ENCODE data around the gene MCTP1.

MCTP1 gene

DNA sequence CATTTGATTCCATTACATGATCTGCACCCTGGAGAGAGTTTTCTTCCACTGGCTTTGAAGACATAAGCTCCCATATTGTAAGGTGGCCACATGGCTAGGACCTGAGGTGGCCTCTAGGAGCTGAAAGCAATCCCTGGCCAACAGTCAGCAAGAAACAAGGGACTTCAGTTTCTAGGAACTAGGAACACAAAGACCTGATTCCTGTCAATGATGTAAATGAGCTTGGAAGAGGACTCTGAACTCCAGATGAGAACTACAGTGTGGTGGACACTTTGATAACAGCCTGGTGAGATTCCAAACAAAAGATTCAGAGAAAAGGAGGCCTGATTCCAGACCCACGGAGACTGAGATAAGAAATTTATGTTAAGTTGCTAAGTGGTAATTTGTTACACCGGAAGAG lies 129.0 kb downstream of the MCTP1 start:
- H3K27ac ChIP-seq, result no peak overlapping the region
- H2AFZ ChIP-seq, result no peak overlapping the region

DNA sequence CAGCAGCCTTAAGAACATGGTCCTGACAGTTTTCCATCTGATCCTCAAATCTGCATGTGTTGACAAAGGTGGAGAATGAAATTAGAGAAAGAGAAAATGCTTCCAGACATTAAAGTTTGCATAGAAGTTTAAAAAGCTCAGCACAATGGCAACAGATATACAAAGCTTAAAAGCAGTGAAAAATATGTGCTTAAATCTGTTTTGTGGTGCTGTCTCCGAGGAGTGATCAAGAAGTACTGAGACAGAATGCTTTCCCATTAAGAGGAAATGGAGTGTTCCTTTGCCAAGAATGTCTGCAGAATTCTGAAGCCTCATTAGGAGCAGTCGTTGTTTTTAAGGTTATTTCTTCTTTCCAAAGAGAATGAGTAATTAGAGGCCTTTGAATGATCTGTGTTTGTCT lies 131.4 kb downstream of the MCTP1 start:
- H3K27me3 ChIP-seq (ENCODE audit: control insufficient read depth, insufficient read depth, low read length), result no peaks in the 10 kb centered on the region
- no peaks in the 10 kb centered on the region for H3K4me1 ChIP-seq
- H3K27ac ChIP-seq, result no peak overlapping the region
- H2AFZ ChIP-seq, result no peak overlapping the region
- H3K4me2 ChIP-seq (ENCODE audit: low read length), result no peak overlapping the region
- H3K79me2 ChIP-seq, result no peaks in the 10 kb centered on the region
- no peaks in the 10 kb centered on the region for H3K36me3 ChIP-seq (ENCODE audit: control insufficient read depth, insufficient read depth, low read length)
- TF ChIP-seq, protein P1, sequence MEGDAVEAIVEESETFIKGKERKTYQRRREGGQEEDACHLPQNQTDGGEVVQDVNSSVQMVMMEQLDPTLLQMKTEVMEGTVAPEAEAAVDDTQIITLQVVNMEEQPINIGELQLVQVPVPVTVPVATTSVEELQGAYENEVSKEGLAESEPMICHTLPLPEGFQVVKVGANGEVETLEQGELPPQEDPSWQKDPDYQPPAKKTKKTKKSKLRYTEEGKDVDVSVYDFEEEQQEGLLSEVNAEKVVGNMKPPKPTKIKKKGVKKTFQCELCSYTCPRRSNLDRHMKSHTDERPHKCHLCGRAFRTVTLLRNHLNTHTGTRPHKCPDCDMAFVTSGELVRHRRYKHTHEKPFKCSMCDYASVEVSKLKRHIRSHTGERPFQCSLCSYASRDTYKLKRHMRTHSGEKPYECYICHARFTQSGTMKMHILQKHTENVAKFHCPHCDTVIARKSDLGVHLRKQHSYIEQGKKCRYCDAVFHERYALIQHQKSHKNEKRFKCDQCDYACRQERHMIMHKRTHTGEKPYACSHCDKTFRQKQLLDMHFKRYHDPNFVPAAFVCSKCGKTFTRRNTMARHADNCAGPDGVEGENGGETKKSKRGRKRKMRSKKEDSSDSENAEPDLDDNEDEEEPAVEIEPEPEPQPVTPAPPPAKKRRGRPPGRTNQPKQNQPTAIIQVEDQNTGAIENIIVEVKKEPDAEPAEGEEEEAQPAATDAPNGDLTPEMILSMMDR (IDR thresholded peaks at IDR 0.05), result no peak
- H3K9me3 ChIP-seq (ENCODE audit: control insufficient read depth, low read length), result no peaks in the 10 kb centered on the region
- no peak overlapping the region for H3K9ac ChIP-seq
- H3K4me3 ChIP-seq (ENCODE audit: low read depth, low read length), result no peak overlapping the region

More for the DNA sequence above, 129.0 kb downstream of the MCTP1 start:
- H3K9ac ChIP-seq, result no peak overlapping the region
- no peak overlapping the region for H3K4me2 ChIP-seq (ENCODE audit: low read length)
- TF ChIP-seq, protein P1 (IDR thresholded peaks at IDR 0.05), result no peak
- H3K9me3 ChIP-seq (ENCODE audit: control insufficient read depth, low read length), result no peaks in the 10 kb centered on the region
- no peaks in the 10 kb centered on the region for H3K36me3 ChIP-seq (ENCODE audit: control insufficient read depth, insufficient read depth, low read length)
- no peak overlapping the region for H3K4me3 ChIP-seq (ENCODE audit: low read depth, low read length)
- H3K79me2 ChIP-seq, result no peaks in the 10 kb centered on the region
- H3K4me1 ChIP-seq, result no peaks in the 10 kb centered on the region
- no peaks in the 10 kb centered on the region for H3K27me3 ChIP-seq (ENCODE audit: control insufficient read depth, insufficient read depth, low read length)

DNA sequence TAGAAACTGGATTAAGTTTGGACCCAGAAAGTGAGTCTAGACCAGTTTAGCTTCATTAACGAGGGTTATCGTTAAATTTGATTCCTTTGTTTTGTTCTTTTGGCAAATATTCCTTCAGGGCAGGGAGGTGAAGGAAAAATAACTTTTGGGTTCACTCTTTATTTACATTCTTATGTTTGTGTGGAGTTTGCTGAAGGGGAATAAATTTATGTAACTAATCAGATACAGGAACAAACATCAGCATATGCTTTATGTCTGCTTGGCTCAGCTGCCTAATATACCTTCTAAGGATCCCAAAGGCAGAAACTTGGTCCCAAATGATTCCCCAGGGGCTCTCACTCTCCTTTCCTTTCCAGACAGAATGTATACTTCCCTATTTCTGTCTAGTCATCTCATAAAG lies 132.4 kb downstream of the MCTP1 start:
- Histone ChIP-seq H3K27ac (no peak overlapping the region), H3K4me1 (no peaks in the 10 kb centered on the region), H2AFZ (no peak overlapping the region), H3K4me2 (ENCODE audit: low read length) (no peak overlapping the region), H3K79me2 (no peaks in the 10 kb centered on the region), H3K9ac (no peak overlapping the region), H3K36me3 (ENCODE audit: control insufficient read depth, insufficient read depth, low read length) (no peaks in the 10 kb centered on the region), H3K9me3 (ENCODE audit: control insufficient read depth, low read length) (no peaks in the 10 kb centered on the region), H3K27me3 (ENCODE audit: control insufficient read depth, insufficient read depth, low read length) (no peaks in the 10 kb centered on the region), H3K4me3 (ENCODE audit: low read depth, low read length) (no peak overlapping the region)
- TF ChIP-seq, protein P1 (IDR thresholded peaks at IDR 0.05), result no peak

DNA sequence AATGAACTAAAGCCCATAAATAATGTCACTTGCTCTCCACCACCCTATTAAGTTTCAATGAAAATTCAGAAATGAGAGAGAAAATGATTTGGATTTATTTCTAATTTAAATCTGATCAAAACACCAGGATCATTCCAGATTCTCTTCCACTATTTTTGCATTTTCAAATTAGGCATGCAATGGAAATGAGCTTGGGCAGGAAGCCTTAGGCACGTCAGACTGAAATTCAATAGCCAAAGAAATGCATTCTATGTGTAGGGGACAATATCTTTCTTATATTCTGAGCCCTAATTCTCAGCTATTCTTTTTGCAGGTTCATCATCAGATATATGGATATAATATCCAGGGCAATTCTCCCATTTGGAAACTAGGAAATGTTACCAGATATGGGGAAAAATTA lies 132.8 kb downstream of the MCTP1 start:
- Histone ChIP-seq H3K27ac (no peak overlapping the region), H3K9ac (no peak overlapping the region), H3K4me2 (ENCODE audit: low read length) (no peak overlapping the region), H3K27me3 (ENCODE audit: control insufficient read depth, insufficient read depth, low read length) (no peaks in the 10 kb centered on the region), H3K9me3 (ENCODE audit: control insufficient read depth, low read length) (no peaks in the 10 kb centered on the region), H3K36me3 (ENCODE audit: control insufficient read depth, insufficient read depth, low read length) (no peaks in the 10 kb centered on the region), H3K4me3 (ENCODE audit: low read depth, low read length) (no peak overlapping the region), H3K79me2 (no peaks in the 10 kb centered on the region), H3K4me1 (no peaks in the 10 kb centered on the region), H2AFZ (no peak overlapping the region)
- TF ChIP-seq, protein P1 (IDR thresholded peaks at IDR 0.05), result no peak

DNA sequence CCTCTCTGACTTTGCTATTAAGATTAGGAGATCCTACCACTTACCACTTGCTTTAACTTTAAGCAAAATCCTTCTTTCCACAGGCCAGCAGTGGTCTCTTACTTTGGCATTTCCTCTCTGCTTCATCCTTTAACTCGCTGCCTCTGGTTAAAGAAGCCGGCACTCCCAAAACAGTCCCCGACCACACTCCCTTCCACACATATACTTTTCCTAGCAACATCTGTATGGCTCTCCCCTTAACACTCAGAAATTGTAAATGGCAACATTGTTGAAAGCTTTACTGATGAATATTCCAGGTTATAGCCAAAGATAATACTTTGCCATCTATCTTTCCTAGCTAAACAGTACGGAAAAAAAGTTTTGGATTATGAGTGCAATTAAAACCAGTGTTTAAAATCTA lies 133.2 kb downstream of the MCTP1 start:
- Histone ChIP-seq H3K4me1 (no peaks in the 10 kb centered on the region), H3K36me3 (ENCODE audit: control insufficient read depth, insufficient read depth, low read length) (no peaks in the 10 kb centered on the region), H3K9me3 (ENCODE audit: control insufficient read depth, low read length) (no peaks in the 10 kb centered on the region), H2AFZ (no peak overlapping the region), H3K27ac (no peak overlapping the region), H3K4me3 (ENCODE audit: low read depth, low read length) (no peak overlapping the region), H3K79me2 (no peaks in the 10 kb centered on the region), H3K9ac (no peak overlapping the region), H3K4me2 (ENCODE audit: low read length) (no peak overlapping the region), H3K27me3 (ENCODE audit: control insufficient read depth, insufficient read depth, low read length) (no peaks in the 10 kb centered on the region)
- TF ChIP-seq, protein P1 (IDR thresholded peaks at IDR 0.05), result no peak

Data from parathyroid adenoma (tissue), 2 donors.